GM12872 (cell line): Measurements from ENCODE around the gene TSPEAR.

Experiments used
- CTCF ChIP-seq: IDR thresholded peaks from 3 replicates; pipeline ENCODE4 v1.5.1; 2011; ENCODE audit warnings: low read depth, mild to moderate bottlenecking, low read length, moderate library complexity; ENCODE audit not compliant: insufficient read depth

Gene TSPEAR

DNA sequence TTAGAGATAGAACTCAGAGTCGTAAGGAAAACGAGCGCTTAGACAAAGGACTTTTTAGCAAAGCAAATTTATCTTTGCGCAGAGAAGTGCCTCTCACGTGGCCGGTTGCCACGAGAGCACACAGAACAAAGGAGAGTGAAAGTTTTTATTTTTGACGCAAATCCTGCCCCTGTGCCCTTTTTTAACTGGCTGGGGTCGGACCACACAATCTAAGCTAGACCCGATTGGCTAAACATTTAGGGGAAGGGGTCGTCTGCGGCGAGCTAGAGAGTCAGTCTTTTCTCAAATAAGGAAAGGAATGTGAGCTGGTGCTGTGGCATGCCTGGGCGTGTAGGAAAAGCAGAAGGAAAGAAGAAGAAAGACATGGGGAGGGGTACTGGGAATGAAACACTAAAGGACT lies 162.4 kb downstream of the TSPEAR start:
- TF ChIP-seq CTCF, result no peak

GRCh38 chr21:44548381-44548780 lies 163.0 kb downstream of the TSPEAR start:
- no peak for TF ChIP-seq CTCF

DNA sequence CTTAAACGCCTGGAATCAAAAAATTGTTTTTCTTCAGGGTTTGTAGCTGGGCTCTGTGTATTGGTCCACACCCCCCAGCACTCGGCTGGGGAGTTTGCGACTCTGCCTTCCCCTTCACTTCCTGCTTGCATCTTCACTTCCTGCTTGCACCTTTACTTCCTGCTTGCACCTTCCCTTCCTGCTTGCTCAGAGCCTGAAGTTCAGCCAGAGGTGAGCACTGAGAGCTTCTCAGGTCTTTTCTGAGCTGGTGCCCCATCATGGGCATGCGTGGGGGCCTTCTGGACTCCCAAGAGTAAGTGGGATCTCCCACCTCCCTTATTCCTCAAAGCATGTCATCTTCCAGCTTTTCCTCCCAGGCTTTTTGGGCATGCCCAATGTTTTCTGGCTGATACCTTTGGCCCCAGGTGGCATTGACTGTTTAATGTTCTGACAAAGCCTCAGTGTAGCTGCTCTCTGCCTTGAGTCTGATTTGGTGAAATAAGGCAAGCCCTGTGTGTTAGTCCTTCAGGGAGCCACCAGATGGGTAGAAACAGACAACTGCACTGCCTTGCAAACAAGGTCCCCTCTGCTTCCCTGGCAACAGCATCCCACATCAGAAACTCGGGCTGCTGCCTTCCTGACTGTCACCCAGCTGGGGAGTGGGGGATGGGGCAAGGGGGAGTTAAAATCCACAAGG lies 163.6 kb downstream of the TSPEAR start:
- TF ChIP-seq CTCF, result no peak

DNA sequence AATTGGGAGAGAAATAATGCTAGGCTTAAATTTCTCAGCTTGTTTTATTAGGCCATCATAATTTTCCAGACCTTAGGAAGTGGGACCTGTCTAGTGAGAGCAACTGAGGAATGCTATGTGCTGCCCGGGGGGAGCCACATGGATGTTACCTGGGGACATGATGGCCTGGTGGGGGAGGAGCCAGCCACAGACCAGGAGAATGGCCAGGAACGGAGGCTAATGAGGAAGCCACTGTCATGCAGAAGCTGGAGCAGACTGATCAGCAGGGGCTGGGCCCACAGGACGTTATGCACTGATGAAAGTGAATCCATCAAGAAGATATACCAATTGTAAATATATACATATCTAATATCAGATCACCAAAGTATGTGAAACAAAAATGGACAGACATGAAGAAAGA lies 166.8 kb downstream of the TSPEAR start:
- no peak for TF ChIP-seq CTCF

DNA sequence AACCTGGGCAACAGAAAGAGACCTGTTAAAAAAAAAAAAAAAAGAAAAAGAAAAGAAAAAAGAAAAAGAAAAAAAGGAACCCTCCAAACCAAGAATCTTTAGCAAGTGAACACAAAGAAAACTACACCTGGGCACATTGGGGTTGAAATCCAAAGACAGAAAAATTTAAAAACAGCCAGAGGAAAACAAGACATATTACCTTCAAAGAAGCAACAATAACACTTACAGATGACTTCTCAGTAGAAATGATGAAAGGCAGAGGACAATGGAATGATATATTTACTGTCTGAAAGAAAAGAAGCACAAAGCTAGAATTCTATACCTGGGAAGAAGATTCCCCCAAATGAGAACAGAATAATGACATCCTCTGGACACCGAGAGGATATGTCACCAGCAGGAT lies 168.7 kb downstream of the TSPEAR start:
- no peak for TF ChIP-seq CTCF

DNA sequence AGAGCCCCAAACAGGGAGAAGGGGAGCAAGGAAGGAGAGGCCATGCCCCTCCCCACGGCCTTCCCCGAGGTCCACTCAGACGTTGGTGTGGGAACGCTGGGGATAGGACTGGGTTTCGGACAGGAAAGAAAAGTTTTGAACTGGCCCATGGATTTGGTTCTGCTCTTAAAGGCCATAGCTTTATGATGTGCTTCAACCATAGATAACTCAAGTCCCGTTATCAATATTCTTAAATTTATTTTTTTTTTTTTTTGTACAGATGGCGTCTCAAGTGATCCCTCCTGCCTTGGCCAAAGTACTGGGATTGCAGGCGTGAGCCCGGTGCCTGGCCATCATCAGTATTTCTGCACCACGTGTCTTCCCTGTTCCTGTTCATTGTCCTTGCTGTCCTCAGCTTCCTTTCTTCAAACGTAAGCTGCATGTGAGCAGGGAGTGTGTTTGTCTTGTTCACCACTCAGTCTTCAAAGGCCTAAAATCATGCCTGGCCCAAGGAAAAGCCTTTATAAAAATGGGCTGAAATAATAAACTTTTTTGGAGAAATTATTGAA lies 170.6 kb downstream of the TSPEAR start:
- TF ChIP-seq CTCF, result no peak

DNA sequence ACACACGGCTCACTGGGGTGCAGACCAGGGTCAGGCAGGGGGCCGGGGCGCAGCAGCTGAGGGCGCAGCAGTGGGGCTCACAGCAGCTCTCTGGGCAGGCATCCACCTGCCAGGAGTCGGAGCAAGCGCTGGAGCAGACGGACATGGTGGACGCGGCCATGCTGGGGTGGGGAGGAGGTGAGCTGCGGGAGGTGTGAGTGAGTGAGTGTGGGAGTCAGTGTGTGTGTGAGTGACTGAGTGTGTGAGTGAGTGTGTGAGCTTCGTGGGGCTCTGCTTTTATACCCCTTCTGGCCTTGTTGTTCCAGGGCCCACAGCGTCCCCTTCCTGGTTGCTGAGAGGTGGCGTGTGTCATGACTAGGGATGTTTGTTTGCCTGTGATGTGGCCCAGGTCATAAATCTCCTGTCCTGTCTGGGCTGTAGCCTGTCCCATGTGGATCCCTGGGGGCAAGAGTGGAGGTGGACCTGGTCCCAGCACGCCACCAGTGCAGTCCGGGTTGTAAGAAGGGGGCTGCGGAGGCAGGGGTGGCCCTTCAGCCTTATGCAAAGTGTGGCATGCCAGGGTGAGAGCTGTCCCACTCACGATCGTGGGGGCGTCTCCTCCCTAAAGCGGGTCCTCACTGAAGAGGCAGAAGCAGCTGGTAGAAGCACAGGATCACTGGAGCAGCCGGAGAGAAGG lies 171.2 kb downstream of the TSPEAR start, which contains the start of gene KRTAP10-1:
Gene KRTAP10-1, minus strand, starts transcription at position 205 of the 676 bp plus-strand sequence. Its CDS starts 45 bp downstream, at position 160.
- TF ChIP-seq CTCF, result no peak
